Stimulated activated naive CD4-positive, alpha-beta T cell treated with Interleukin-2 at 50 U/mL for 16 hours (primary cell): ENCODE measurements around the gene SLC39A11.
"Not testable (repeated sequence)": the region's sequence is repeated elsewhere in the genome, so short reads cannot be mapped to it uniquely, and the experiment has no call there.

Experiments used
- DNase-seq: peaks from one replicate; lab custom pipeline; 2025; lab: John Stamatoyannopoulos, UW

Gene SLC39A11

DNA sequence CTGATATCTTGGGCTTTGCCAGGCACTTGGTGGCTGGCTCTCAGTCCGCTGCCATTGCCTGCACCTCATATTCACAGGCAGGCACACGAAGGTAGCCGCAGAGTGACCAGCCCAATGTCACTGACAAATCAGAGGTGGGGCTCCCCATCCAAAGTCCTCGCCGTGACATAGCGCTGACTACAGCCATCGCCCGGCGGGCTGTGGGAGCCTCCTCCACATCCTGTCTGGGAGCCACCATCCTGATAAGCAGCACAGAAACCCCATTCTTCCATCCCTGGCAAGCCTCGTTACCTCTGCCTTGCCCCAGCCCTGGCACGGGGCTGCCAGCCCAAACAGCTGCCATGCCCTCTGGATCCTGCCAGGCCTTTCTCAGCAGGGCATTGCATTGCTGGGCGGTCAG lies 437.8 kb downstream of the SLC39A11 start:
- no peak for DNase-seq

DNA sequence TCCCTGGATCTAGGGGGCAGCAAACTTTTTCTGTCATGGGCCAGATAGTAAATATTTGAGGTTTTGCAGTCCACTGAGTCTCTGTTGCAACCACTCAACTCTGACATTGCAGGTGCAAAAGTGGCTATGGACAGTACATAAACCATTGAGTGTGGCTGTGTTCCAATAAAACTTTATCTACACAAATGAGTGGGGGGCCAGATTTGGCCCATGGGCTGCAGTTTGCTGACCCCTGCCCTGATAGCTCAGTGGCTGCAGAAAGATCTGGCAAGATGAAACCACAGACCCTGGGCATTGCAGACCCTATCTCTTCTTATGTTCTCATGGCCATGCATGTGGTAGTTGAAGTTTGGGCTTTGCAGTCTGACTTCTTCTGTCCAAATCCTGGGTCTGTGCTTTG lies 440.5 kb downstream of the SLC39A11 start:
- DNase-seq = no peak

DNA sequence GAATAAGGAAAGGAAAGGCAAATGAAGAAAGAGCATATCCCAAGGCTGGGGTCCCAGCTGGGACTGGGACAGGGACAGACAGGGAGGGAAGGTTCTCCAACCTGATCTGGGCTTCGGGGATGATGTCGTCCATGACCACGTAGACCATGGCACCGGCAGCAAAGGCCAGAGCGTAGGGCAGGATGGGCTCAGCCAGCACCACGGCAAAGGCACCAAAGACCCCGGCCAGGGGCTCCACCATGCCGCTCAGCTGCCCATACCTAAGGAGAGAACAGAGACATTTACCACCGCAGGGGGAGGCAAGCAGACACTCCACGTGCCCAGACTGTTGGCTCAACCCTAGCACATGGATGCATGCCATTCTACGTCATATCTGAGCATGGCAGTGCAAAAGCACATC lies 443.8 kb downstream of the SLC39A11 start:
- no peak for DNase-seq

- DNase-seq = no peak
These were observed 446.3 kb downstream of the SLC39A11 start for GRCh38 chr17:72646176-72646575.

GRCh38 chr17:72644492-72644891 lies 448.0 kb downstream of the SLC39A11 start:
- DNase-seq = no peak

GRCh38 chr17:72643575-72644216 lies 448.8 kb downstream of the SLC39A11 start:
- DNase-seq = no peak

DNA sequence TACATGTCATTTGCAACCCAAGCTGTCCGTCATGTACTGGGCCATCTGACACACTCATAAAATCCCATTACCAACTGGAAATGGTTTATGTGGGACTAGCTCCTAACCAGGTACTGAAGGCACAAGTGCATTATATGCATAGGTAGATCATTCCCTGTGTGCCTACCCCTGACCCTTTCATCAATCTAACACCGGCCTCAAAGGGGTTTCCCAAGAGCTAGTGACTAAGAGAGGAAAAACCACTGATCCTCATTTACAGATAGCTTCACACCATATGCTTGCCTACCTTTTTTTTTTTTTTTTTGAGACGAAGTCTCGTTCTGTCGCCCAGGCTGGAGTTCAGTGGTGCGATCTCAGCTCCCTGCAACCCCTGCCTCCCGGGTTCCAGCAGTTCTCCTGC lies 449.8 kb downstream of the SLC39A11 start:
- DNase-seq = no peak

GRCh38 chr17:72640415-72641165 lies 451.9 kb downstream of the SLC39A11 start:
- no peak for DNase-seq

GRCh38 chr17:72639711-72640110 lies 452.8 kb downstream of the SLC39A11 start:
- no peak for DNase-seq

- DNase-seq = not testable (repeated sequence)
These were observed 453.6 kb downstream of the SLC39A11 start for GRCh38 chr17:72638932-72639331.

DNA sequence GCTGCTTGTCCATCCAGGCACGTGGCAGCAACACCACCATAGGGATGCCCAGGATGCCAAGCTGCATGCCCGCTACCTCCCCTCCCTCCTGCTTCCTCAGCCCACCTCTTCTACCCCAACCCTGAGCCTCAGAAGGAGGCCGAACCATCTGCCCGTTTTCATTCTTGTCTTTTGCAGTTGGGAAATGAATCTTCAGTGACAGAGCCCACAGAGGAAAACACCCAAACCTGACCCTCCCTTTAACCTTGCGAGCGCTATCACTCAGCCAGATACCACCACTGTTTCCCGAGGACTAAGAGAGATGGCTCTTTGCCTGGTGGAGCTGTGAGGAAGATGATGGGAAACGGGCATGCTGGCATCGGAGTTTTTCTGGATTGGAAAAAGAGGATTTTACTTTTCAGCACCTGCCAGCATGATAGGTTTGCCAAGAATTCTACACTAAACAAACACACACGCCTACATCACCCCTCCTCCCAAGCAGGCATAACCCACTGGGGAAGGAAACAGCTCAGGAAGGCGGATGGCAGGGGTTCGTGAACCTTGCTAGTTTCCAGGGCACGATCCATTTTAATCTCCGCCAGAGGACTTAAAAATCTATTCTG lies 457.4 kb downstream of the SLC39A11 start:
- DNase-seq = no peak

- no peak for DNase-seq
These were observed 457.9 kb downstream of the SLC39A11 start for GRCh38 chr17:72634621-72635020.

- DNase-seq = no peak
These were observed 460.4 kb downstream of the SLC39A11 start for GRCh38 chr17:72631949-72632684.

DNA sequence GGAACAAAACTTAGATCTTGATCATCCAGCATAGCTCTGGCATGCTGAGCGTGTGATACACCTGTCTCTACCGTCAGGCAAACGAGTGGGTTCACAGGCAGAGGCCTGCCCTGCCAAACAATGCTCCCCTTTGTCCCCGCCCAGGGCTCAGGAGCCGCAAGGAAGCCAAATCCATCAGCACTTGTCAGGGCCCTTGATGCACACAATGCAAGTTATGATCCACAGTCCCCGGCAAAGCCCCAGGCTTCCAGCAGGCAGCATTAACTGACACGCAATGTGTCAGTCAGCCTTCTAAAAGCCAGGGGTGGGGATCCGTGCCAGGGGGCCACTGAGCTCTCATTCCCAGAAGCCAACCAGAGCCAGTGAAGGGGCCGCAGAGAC lies 460.9 kb downstream of the SLC39A11 start:
- DNase-seq = no peak

GRCh38 chr17:72624652-72625051 lies 467.8 kb downstream of the SLC39A11 start:
- DNase-seq = no peak

GRCh38 chr17:72624226-72624625 lies 468.3 kb downstream of the SLC39A11 start:
- no peak for DNase-seq

DNA sequence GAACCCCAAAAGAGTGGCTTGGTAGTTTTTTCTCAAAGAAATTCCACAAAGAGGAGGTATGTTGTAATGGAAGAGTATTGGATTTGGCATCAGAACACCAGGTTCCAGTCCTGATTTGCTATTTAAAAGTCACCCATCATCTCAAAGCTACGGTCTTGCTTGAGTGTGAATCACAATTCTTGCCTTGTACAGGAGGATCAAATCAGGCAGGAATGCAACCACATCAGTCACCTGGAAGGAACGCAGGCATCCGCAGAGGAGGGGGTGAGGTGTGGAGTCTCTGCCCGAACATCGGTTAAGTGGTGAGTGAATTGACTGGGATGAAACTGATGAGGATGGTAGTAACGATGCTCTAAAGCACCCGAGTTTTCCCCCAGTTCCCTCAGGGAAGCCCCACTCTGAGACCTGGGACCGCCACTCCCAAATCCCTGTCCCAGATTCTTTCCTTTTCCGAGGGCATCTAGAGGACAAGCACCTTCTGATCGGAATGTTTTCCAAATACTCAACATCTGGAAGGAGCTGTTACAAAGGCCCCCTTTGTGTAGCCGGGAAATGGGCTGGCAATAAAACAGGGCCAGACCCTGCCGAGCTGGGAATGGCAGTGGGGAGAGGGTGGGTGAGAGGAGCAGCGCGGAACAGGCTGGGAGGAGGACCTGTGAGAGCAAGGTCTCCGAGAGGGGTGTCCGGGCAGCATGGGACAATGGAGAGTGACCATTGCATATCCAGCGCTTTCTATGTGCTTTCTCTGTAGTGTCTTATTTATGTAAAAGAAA lies 469.6 kb downstream of the SLC39A11 start:
- no peak for DNase-seq

- DNase-seq = no peak
These were observed 472.4 kb downstream of the SLC39A11 start for GRCh38 chr17:72619976-72620650.

DNA sequence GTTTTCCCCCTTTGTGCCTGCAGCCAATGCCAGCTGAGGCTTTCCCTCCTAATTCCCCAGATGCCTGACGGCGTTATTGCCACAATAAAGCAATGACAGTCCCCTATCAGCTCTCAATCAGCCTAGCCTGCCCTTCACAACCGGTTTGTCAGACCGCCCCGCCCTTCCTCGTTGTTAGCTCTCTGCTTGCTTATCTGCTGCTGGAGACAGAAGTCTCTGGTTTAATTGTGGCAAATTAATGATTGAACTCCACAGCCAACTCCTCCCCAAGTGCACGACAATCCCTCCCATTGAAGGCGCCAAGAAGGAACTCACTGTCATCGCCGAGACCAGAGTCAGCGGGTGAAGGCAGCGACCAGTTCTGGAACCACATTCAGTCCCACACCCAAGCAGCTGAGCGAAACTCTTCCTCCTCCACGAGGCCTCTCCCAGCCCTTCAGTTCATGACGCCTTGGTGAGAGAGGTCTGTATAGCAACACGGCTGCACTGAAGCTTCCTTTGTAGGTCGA lies 474.4 kb downstream of the SLC39A11 start:
- DNase-seq = peak; percentile 10

DNA sequence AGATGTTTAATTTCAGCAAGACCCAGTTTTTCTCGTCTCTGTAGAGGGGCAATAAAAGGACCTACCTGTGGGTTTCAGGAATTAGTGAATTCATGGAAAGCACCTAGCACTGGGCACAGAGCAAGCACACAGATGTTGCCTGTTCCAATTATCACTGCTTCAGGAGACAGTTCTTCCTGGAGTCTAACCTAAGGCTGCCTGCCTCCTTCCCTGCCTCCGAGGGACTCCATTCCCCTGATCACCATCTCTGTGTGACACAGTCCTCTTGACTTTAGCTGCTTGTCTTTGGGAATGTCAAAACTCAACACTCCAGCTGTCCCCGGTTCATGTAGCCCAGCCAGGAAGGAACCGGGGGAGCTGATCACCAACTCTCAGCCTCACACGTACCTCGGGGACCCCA lies 474.9 kb downstream of the SLC39A11 start:
- DNase-seq = no peak

DNA sequence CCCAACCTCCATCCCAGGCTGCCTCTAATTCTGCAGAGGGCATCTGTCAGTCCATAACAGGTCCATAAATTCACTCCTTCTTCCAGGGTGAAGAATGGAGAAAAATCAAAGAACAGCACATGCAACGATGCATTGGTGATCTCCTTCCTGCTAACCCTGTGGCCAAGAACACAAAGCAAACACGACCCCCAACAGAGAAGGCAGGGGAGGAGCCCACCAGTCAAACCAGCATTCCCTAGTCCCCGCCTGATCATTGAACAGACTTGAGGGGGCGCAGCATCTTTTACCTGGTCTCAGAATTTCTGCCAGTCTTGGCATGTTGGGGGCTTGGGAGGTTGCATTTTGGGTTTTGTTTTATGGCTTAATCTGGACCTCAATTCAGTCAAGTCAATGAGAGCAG lies 476.0 kb downstream of the SLC39A11 start:
- DNase-seq = no peak
